K562 treated with DMSO at 1 percent for 4 hours (cell line): Measurements from ENCODE around the gene DPP3. TPM values are rescaled to one million over a fixed set of nuclear protein-coding genes. Genes with fewer than 3 reads are reported as not detected.

ENCODE experiments used
- total RNA-seq: library from RNA; unstranded; fragments of 300-600 nt; gene quantifications from 2 replicates; pipeline ENCODE4 v1.2.3, GENCODE V29; 2022; ENCODE audit not compliant: insufficient read depth

Gene DPP3
- total RNA-seq, result 35.2 and 38.6 TPM in 2 replicates

GRCh38 chr11:66480117-66480938 is at the start of gene DPP3:
Gene DPP3 (plus strand): TSS chr11:66480434. CDS start chr11:66482201, 1,767 bp downstream.

GRCh38 chr11:66438504-66439466 is 41.4 kb upstream of the DPP3 start, which contains the start of gene MRPL11:
Gene MRPL11 (minus strand): TSS chr11:66438848. CDS start chr11:66438754, 94 bp downstream.

GRCh38 chr11:66466225-66467033 is 13.8 kb upstream of the DPP3 start, which contains the start of gene PELI3:
Gene PELI3 (plus strand): TSS chr11:66466905. CDS start chr11:66468129, 1,224 bp downstream.

GRCh38 chr11:66510271-66510989 is 30.2 kb downstream of the DPP3 start, which contains the start of gene BBS1:
Gene BBS1 (plus strand): TSS chr11:66510635. CDS start chr11:66510660, 25 bp downstream.

GRCh38 chr11:66545701-66546367 is 65.6 kb downstream of the DPP3 start, which contains the start of gene ZDHHC24:
Gene ZDHHC24 (minus strand): TSS chr11:66546048. CDS start chr11:66546003, 45 bp downstream.

GRCh38 chr11:66546368-66546965 is 66.2 kb downstream of the DPP3 start, which contains the start of gene ACTN3:
Gene ACTN3 (plus strand): TSS chr11:66546903. CDS start chr11:66546938, 35 bp downstream.

Other genes with a start within 250 kb of the DPP3 start
- 33.3 and 34.0 TPM in 2 replicates for gene KLC2, start 222.7 kb upstream of the DPP3 start, total RNA-seq
- gene RAB1B, start 211.8 kb upstream of the DPP3 start, total RNA-seq, result 156 and 172 TPM in 2 replicates
- gene CNIH2, start 202.3 kb upstream of the DPP3 start, total RNA-seq, result 0.52 TPM in 1 of 2 replicates, not detected in the other
- gene YIF1A, start 191.3 kb upstream of the DPP3 start, total RNA-seq, result 111 and 122 TPM in 2 replicates
- not detected in 2 replicates for gene TMEM151A, start 188.5 kb upstream of the DPP3 start, total RNA-seq
- gene CD248, start 163.4 kb upstream of the DPP3 start, total RNA-seq, result not detected in 2 replicates
- 0.90 and 1.9 TPM in 2 replicates for gene RIN1, start 144.0 kb upstream of the DPP3 start, total RNA-seq
- 44.5 and 51.4 TPM in 2 replicates for gene BRMS1, start 135.3 kb upstream of the DPP3 start, total RNA-seq
- gene B4GAT1, start 132.8 kb upstream of the DPP3 start, total RNA-seq, result 23.2 and 25.5 TPM in 2 replicates
- gene SLC29A2, start 108.7 kb upstream of the DPP3 start, total RNA-seq, result 5.8 and 11.3 TPM in 2 replicates
- gene NPAS4, start 59.4 kb upstream of the DPP3 start, total RNA-seq, result not detected in 2 replicates
- 51.8 and 54.1 TPM in 2 replicates for gene MRPL11, start 41.6 kb upstream of the DPP3 start, total RNA-seq
- gene PELI3, start 13.5 kb upstream of the DPP3 start, total RNA-seq, result 3.5 and 4.1 TPM in 2 replicates
- 8.4 and 10.2 TPM in 2 replicates for gene BBS1, start 30.2 kb downstream of the DPP3 start, total RNA-seq
- 9.4 and 10.1 TPM in 2 replicates for gene ZDHHC24, start 65.6 kb downstream of the DPP3 start, total RNA-seq
- gene ACTN3, start 66.5 kb downstream of the DPP3 start, total RNA-seq, result not detected in 2 replicates
- 18.6 and 19.2 TPM in 2 replicates for gene CTSF, start 88.2 kb downstream of the DPP3 start, total RNA-seq
- not detected in 2 replicates for gene CCDC87, start 112.6 kb downstream of the DPP3 start, total RNA-seq
- 28.8 and 29.9 TPM in 2 replicates for gene CCS, start 112.8 kb downstream of the DPP3 start, total RNA-seq
- 85.3 and 90.1 TPM in 2 replicates for gene RBM14, start 136.2 kb downstream of the DPP3 start, total RNA-seq
- gene RBM4, start 158.3 kb downstream of the DPP3 start, total RNA-seq, result 99.5 and 116 TPM in 2 replicates
- 13.2 and 15.2 TPM in 2 replicates for gene RBM4B, start 197.5 kb downstream of the DPP3 start, total RNA-seq
- gene SPTBN2, start 248.8 kb downstream of the DPP3 start, total RNA-seq, result 26.3 and 31.5 TPM in 2 replicates